HG03378 (cell line): ENCODE data around the gene ZNF232.
"Not testable (repeated sequence)": the region's sequence is repeated elsewhere in the genome, so short reads cannot be mapped to it uniquely, and the experiment has no call there.

Experiments
- ATAC-seq: cut with Tn5 transposase; IDR thresholded peaks from one replicate; pipeline ENCODE4 v1.9.1; 2021; ENCODE audit warnings: mild to moderate bottlenecking, moderate library complexity; ENCODE audit not compliant: unreplicated experiment

ZNF232 gene

GRCh38 chr17:5130261-5130660, 18.6 kb upstream of the ZNF232 start:
- ATAC-seq: not testable (repeated sequence)

GRCh38 chr17:5129770-5130169, 18.1 kb upstream of the ZNF232 start:
- ATAC-seq: not testable (repeated sequence)

- no peak for ATAC-seq
Measured at GRCh38 chr17:5128905-5129535, 17.3 kb upstream of the ZNF232 start.

GRCh38 chr17:5128387-5128786, 16.7 kb upstream of the ZNF232 start:
- not testable (repeated sequence) for ATAC-seq

GRCh38 chr17:5127910-5128309, 16.2 kb upstream of the ZNF232 start:
- no peak for ATAC-seq

DNA sequence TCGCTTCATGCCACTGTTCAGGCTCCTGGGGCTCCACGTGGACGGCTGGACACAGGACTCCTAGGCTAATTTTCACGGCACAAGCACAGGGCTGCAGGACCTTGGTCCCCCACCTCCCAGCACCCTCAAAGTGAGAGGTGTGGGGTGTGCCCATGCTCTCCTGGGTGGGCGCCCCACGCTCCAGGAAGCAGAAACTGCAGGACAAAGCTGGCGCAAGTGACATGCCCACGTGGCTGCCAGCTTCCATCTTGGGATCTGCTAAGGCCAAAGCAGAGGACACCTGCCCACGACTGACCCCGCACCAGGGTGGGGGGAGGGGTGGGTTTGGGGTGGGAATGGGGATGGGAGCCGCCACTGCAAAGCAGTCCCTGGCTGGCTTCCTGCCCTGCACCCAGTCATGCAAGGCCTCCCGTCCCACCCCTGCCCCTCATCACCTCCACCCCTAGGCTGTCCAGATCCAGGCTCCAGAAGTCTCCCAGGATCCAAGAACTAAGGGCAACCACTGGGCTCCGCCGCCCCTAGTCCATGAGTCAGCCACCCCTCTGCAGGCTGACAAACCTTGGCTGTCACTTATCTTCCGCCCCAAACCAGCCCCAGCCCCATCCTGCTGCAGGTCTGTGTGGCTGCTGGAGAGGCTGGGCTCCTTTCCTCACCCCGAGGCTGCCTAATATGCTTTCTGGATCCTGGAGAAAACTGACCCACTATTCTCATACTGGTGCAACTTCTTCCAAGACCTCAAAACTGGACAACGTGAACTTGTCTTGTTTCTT, 15.2 kb upstream of the ZNF232 start:
- ATAC-seq: no peak

- ATAC-seq: not testable (repeated sequence)
Measured at GRCh38 chr17:5124896-5125295, 13.2 kb upstream of the ZNF232 start.

- not testable (repeated sequence) for ATAC-seq
Measured at GRCh38 chr17:5124125-5124760, 12.6 kb upstream of the ZNF232 start.

- no peak for ATAC-seq
Measured at GRCh38 chr17:5123343-5124124, 11.9 kb upstream of the ZNF232 start.

DNA sequence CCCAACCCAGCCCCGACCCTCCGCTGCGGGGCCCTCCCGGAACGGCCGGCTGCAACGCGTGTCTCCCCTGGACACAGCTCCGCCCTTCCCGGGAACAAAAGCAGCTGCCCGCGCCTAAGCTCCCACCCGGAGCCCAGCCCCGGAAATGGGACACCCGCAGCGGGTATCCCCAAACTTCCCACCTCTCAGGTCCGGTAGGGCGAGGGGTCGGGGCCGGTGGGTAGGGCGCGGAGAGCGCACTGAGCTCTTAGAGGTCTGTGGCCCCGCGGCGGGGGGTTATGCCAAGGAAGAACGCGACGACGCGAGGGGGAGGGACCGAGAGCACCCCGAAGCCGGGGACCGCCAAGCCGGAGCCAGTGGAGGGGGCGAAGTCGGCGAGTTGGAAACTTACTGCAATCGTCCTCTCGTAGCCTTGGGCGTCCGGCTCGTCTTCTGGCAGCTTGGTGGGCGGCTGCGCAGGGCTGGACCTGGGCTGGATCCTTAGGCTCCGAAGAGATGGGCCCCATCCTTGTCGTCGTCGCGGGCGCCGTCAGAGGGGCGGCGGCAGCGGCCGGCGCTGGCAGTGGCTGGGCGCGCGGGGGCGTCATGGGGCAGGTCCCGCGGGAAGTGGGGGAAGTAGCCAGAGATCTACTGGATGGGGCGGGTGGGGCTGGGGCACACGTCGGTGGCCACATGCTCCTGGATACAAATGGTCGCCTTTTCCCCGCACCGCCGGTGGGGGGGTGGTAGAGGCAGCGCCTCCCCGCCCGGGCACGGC, 11.1 kb upstream of the ZNF232 start:
- ATAC-seq: no peak

DNA sequence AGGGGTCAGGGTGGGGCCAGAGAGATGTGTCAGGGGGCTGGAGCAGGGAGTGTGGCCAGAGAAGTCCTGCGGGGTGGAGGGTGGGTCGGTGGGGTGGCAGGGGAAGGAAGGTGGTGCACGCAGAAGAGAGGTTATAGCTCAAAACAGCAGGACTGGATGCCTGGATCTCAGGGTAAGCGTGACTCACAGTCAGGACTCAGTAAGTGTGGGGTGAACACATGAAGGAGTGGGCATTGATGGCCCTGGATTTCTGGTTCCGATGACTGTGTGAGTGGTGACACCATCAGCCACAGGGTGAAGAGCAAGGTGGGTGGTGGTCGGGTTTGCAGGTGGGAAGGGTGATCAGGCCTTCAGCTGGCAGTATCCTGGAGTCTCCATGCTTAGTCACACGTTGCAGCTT, 10.4 kb upstream of the ZNF232 start:
- ATAC-seq: not testable (repeated sequence)

- no peak for ATAC-seq
Measured at GRCh38 chr17:5121186-5121841, 9.6 kb upstream of the ZNF232 start.

GRCh38 chr17:5120436-5121185, 8.9 kb upstream of the ZNF232 start:
- not testable (repeated sequence) for ATAC-seq

DNA sequence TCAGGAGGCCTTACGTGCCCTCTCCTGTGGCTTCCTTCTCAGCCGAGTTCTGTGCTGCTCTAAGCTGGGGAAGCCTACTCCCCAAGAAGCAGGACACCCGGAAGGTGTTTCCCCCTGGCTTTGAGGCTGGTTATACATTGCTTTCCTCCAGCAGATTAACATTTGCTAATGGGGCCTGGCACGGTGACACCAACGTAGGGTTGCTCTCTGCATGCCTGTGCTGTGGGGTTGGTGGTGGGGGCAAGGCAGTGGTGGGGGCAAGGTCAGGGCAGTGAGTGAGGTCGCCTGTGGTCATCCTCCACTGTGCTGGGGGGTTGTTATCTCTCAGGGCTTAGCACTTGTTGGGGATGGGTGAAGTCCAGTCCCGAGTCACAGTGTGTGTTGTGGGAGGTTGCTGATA, 8.4 kb upstream of the ZNF232 start:
- no peak for ATAC-seq

GRCh38 chr17:5118219-5118618, 6.5 kb upstream of the ZNF232 start:
- ATAC-seq: no peak

DNA sequence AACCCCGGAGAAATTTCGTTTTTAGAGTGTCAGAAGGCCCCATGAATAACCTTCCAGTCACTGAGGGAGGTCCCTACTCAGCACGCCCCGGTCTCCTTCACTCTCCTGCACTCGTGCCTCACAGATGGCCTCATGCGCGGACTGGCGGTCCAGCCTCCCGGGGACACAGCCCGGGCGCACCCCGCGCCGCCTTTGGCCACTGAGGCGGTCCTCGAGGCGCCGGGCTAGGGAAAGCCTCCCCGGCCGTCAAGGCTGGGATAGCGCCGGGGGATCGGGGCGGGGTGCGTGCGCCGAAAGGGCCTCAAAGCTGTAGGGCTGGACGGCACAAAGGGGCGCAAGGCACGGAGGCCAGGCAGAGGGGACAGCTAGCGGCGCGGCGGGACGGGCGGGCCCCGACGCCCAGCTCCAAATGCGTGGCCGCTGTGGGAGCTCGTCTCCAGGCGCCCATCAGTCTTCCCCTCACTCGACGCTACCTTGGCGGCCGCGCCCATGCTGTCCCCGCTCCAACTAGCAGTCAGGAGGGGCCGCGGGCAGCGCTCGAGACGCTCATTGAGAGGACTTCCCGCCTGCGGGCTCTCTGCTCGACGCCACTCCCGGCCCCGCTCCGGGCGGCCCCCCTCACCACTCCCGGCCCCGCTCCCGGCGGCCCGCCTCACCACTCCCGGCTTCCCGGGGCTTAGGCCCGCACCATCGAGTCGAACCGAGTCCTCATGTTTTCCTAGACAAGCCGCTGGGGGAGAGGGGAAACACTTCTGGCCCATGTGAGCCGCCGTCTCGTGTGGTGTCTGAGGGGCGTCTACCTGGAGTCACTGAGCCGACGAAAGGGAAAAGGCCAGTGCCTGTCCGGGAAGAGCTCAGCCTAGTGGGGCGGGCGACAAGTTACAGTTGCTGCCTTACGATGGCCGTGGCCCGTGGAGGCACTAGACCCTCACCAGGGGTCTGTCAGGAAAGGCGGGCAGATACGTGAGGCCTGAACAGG, 4.3 kb upstream of the ZNF232 start, which contains the start of gene USP6:
USP6 (plus strand) TSS at position 360 of the 979 bp plus-strand sequence. CDS start 14,336 bp downstream, outside the sequence.
- no peak for ATAC-seq

DNA sequence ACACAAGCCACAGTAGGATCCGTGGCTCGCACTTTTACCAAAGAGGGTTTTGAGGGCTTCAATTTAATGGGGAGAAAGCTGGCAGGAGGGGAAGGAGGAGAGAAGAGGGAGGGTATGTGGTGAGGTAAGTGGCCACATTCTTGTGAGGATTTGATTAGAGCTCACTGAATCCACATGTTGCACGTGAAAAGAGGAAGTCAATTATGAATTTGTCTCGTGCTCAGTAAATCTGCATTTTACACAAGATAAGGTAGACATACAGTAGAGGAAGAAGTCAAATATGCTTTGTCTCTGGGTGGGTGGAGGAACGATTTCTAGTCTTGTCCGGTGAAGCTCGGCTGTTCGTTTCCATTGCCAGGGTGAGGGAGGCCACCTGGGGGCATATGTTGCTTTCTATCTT, 862 bp downstream of the ZNF232 start:
- no peak for ATAC-seq

- ATAC-seq: no peak
Measured at GRCh38 chr17:5100832-5101231, 10.8 kb downstream of the ZNF232 start.
